Measurements from ENCODE around the gene TRABD2B. TPM values are rescaled to one million over a fixed set of nuclear protein-coding genes. Genes with fewer than 3 reads are reported as not detected.

Gene TRABD2B
- total and polyA plus RNA-seq, 2 experiments from 2014 or later: 1.00 to 2.3 TPM

DNA sequence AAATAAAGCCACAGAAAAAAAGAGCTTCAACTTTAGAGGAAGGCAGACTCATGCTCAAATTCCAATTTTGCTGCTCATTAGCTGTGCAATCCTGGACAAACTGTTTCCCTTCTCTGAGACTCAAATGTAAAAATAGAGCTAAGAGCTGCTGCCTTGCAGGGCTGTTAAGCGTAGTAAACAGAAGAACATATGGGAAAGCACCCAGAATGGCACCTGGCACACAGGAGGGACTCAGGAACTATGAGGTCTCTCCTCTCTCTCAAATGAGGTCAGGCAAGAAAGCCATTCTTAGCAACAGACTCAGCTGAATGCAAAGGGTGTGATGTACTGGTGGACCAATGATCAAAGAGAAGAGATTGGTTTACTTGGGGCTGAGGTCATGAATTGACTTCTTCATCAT lies 61.3 kb downstream of the TRABD2B start:
- H3K27me3 ChIP-seq: no peaks in the 10 kb centered on the region
- DNase-seq (ENCODE audit: low spot score): no peak
- no peaks in the 10 kb centered on the region for H3K9me2 ChIP-seq (replicated peaks; ENCODE audit: insufficient read depth)
- TF ChIP-seq EZH2phosphoT487 (IDR thresholded peaks at IDR 0.05; ENCODE audit: low read depth, severe bottlenecking, unreplicated experiment) (no peak), EZH2 (IDR thresholded peaks at IDR 0.05; ENCODE audit: borderline replicate concordance) (no peak)
- TF ChIP-seq, protein P1, sequence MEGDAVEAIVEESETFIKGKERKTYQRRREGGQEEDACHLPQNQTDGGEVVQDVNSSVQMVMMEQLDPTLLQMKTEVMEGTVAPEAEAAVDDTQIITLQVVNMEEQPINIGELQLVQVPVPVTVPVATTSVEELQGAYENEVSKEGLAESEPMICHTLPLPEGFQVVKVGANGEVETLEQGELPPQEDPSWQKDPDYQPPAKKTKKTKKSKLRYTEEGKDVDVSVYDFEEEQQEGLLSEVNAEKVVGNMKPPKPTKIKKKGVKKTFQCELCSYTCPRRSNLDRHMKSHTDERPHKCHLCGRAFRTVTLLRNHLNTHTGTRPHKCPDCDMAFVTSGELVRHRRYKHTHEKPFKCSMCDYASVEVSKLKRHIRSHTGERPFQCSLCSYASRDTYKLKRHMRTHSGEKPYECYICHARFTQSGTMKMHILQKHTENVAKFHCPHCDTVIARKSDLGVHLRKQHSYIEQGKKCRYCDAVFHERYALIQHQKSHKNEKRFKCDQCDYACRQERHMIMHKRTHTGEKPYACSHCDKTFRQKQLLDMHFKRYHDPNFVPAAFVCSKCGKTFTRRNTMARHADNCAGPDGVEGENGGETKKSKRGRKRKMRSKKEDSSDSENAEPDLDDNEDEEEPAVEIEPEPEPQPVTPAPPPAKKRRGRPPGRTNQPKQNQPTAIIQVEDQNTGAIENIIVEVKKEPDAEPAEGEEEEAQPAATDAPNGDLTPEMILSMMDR (IDR thresholded peaks at IDR 0.05; ENCODE audit: poor library complexity): no peak
- 47% methylated on average over 1 of the region's 1 CpG for WGBS (ENCODE audit: low lambda C conversion rate, missing lambda C conversion rate)
- H3K9me3 ChIP-seq (ENCODE audit: low read depth): no peaks in the 10 kb centered on the region
- no peaks in the 10 kb centered on the region for H4K20me1 ChIP-seq (ENCODE audit: insufficient read depth, poor library complexity, severe bottlenecking)
- no peaks in the 10 kb centered on the region for H3K36me3 ChIP-seq (replicated peaks; ENCODE audit: insufficient read depth, low read depth)
- peaks cover 17% of the 10 kb centered on the region for H3K4me1 ChIP-seq (ENCODE audit: insufficient read depth)
- no peak overlapping the region for H2AFZ ChIP-seq
- no peak overlapping the region for H3K4me2 ChIP-seq
- H3K4me3 ChIP-seq: no peak overlapping the region
- no peaks in the 10 kb centered on the region for H3K79me2 ChIP-seq
- H3K27ac ChIP-seq: no peak overlapping the region

GRCh38 chr1:47935163-47935562 lies 62.0 kb downstream of the TRABD2B start:
- DNase-seq (ENCODE audit: low spot score): no peak
- no peak overlapping the region for H3K4me3 ChIP-seq
- 52% methylated on average over 4 of the region's 4 CpGs for WGBS (ENCODE audit: low lambda C conversion rate, missing lambda C conversion rate)
- H3K4me1 ChIP-seq (ENCODE audit: insufficient read depth): peaks cover 15% of the 10 kb centered on the region
- TF ChIP-seq EZH2phosphoT487 (IDR thresholded peaks at IDR 0.05; ENCODE audit: low read depth, severe bottlenecking, unreplicated experiment) (no peak), EZH2 (IDR thresholded peaks at IDR 0.05; ENCODE audit: borderline replicate concordance) (no peak)
- TF ChIP-seq, protein P1 (IDR thresholded peaks at IDR 0.05; ENCODE audit: poor library complexity): no peak
- no peaks in the 10 kb centered on the region for H3K9me2 ChIP-seq (replicated peaks; ENCODE audit: insufficient read depth)
- no peaks in the 10 kb centered on the region for H4K20me1 ChIP-seq (ENCODE audit: insufficient read depth, poor library complexity, severe bottlenecking)
- no peak overlapping the region for H3K4me2 ChIP-seq
- no peaks in the 10 kb centered on the region for H3K9me3 ChIP-seq (ENCODE audit: low read depth)
- H2AFZ ChIP-seq: no peak overlapping the region
- peak overlapping the region; percentile 39 for H3K27ac ChIP-seq
- H3K79me2 ChIP-seq: no peaks in the 10 kb centered on the region
- no peaks in the 10 kb centered on the region for H3K27me3 ChIP-seq
- H3K36me3 ChIP-seq (replicated peaks; ENCODE audit: insufficient read depth, low read depth): no peaks in the 10 kb centered on the region

DNA sequence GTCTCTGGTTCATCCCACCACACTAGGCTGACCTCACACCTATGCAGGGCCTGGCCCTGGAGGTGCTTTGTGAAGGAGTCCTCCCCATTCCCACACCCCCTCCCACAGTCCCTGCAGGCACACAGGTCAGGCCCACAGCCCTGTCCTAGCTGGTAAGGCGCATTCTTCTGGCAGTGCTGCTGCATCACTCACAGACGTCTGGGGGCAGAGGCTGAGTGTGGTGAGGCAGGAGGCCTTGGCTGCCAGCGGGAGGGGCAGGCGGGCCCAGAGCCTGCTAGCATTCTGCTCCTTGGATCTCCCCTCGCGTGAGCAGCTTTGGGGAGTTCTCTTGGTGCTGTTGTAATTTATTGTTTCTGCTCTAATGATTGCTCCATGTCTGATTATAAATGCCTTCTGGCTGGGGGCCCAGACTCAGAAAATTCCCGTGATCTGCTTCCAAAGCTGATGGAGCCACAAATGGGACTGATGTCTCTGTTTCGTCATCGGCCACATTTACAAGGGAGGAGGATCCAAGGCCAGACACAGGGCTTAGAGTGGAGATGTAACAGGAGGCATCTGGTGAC lies 62.9 kb downstream of the TRABD2B start:
- Histone ChIP-seq H3K4me1 (ENCODE audit: insufficient read depth) (peaks cover 15% of the 10 kb centered on the region), H3K36me3 (replicated peaks; ENCODE audit: insufficient read depth, low read depth) (no peaks in the 10 kb centered on the region), H4K20me1 (ENCODE audit: insufficient read depth, poor library complexity, severe bottlenecking) (no peaks in the 10 kb centered on the region), H3K79me2 (no peaks in the 10 kb centered on the region), H2AFZ (no peak overlapping the region), H3K9me2 (replicated peaks; ENCODE audit: insufficient read depth) (no peaks in the 10 kb centered on the region), H3K9me3 (ENCODE audit: low read depth) (no peaks in the 10 kb centered on the region), H3K4me3 (no peak overlapping the region), H3K4me2 (peak overlapping the region; percentile 31), H3K27ac (peak overlapping the region; percentile 69), H3K27me3 (no peaks in the 10 kb centered on the region)
- peak; percentile 71 for DNase-seq (ENCODE audit: low spot score)
- TF ChIP-seq EZH2 (IDR thresholded peaks at IDR 0.05; ENCODE audit: borderline replicate concordance) (no peak), EZH2phosphoT487 (IDR thresholded peaks at IDR 0.05; ENCODE audit: low read depth, severe bottlenecking, unreplicated experiment) (no peak)
- TF ChIP-seq, protein P1 (IDR thresholded peaks at IDR 0.05; ENCODE audit: poor library complexity): no peak
- 43% methylated on average over 9 of the region's 9 CpGs for WGBS (ENCODE audit: low lambda C conversion rate, missing lambda C conversion rate)

All from hepatocyte (in vitro differentiated cells).